ENCODE data around the gene PACRG. TPM values are rescaled to one million over a fixed set of nuclear protein-coding genes. Genes with fewer than 3 reads are reported as not detected.

Gene PACRG
- total RNA-seq, 5 donors from 2014 or later (not counting 1 experiment from before 2014, with no cell fraction given): 0.20 to 3.0 (median 1.2) TPM; not detected in 1

- no peaks in the 10 kb centered on the region for H3K9me3 ChIP-seq
- Mint-ChIP-seq H3K4me1 (no peaks in the 10 kb centered on the region), H3K27ac (no peak overlapping the region), H3K4me3 (no peak overlapping the region), H3K27me3 (no peaks in the 10 kb centered on the region), H3K9me3 (peaks cover 7 to 11% (median 8%) of the 10 kb centered on the region in 3 donors), H3K36me3 (no peaks in the 10 kb centered on the region)
- no peak overlapping the region for H3K4me3 ChIP-seq (ENCODE audit: control insufficient read depth in 1 of 2, extremely low read depth in 1 of 2, low read length in 1 of 2)
- no peaks in the 10 kb centered on the region for H3K27me3 ChIP-seq (replicated peaks in 1 of 2; ENCODE audit: control insufficient read depth in 2 of 2, extremely low read depth in 1 of 2, insufficient read depth in 2 of 2, low read length in 1 of 2)
- CTCF ChIA-PET: no interaction called here
- H3K27ac ChIP-seq (ENCODE audit: low read length): no peak overlapping the region
- WGBS (ENCODE audit: insufficient coverage): 60% methylated on average over 1 of the region's 4 CpGs
- DNase-seq: no peak
- no peaks in the 10 kb centered on the region for H3K36me3 ChIP-seq (ENCODE audit: control insufficient read depth in 2 of 2, extremely low read depth in 1 of 2, insufficient read depth in 1 of 2, low read length in 1 of 2)
- ATAC-seq (replicated peaks in 1 of 4): no peak
- no peaks in the 10 kb centered on the region for H3K4me1 ChIP-seq (ENCODE audit: control insufficient read depth in 1 of 2, extremely low read depth in 1 of 2, insufficient read depth in 2 of 2, low read length in 2 of 2)
- POLR2A ChIA-PET: no interaction called here
Observed at GRCh38 chr6:162951164-162951743, 223.5 kb downstream of the PACRG start.

GRCh38 chr6:162952423-162952822 lies 224.6 kb downstream of the PACRG start:
- Histone ChIP-seq H3K4me1 (ENCODE audit: control insufficient read depth in 1 of 2, extremely low read depth in 1 of 2, insufficient read depth in 2 of 2, low read length in 2 of 2) (no peaks in the 10 kb centered on the region), H3K9me3 (no peaks in the 10 kb centered on the region), H3K4me3 (ENCODE audit: control insufficient read depth in 1 of 2, extremely low read depth in 1 of 2, low read length in 1 of 2) (no peak overlapping the region), H3K36me3 (ENCODE audit: control insufficient read depth in 2 of 2, extremely low read depth in 1 of 2, insufficient read depth in 1 of 2, low read length in 1 of 2) (no peaks in the 10 kb centered on the region), H3K27me3 (replicated peaks in 1 of 2; ENCODE audit: control insufficient read depth in 2 of 2, extremely low read depth in 1 of 2, insufficient read depth in 2 of 2, low read length in 1 of 2) (no peaks in the 10 kb centered on the region), H3K27ac (ENCODE audit: low read length) (no peak overlapping the region)
- ATAC-seq (replicated peaks in 1 of 4) (no peak), DNase-seq (no peak)
- WGBS (ENCODE audit: insufficient coverage): 100% methylated on average over 1 of the region's 4 CpGs
- Mint-ChIP-seq H3K27ac (no peak overlapping the region), H3K4me3 (no peak overlapping the region), H3K4me1 (no peaks in the 10 kb centered on the region), H3K36me3 (no peaks in the 10 kb centered on the region), H3K9me3 (peaks cover 0 to 6% (median 3%) of the 10 kb centered on the region in 3 donors), H3K27me3 (no peaks in the 10 kb centered on the region)
- ChIA-PET POLR2A (no interaction called here), CTCF (no interaction called here)

GRCh38 chr6:162957062-162957461 lies 229.3 kb downstream of the PACRG start:
- ChIA-PET CTCF (no interaction called here), POLR2A (no interaction called here)
- ATAC-seq (replicated peaks in 1 of 4) (no peak), DNase-seq (no peak)
- peaks cover 6 to 14% (median 10%) of the 10 kb centered on the region in 3 donors for H3K9me3 Mint-ChIP-seq
- WGBS (ENCODE audit: insufficient coverage): 83% methylated on average over 1 of the region's 3 CpGs
- H3K4me3 Mint-ChIP-seq: no peak overlapping the region
- no peak overlapping the region for H3K4me3 ChIP-seq (ENCODE audit: control insufficient read depth in 1 of 2, extremely low read depth in 1 of 2, low read length in 1 of 2)
- H3K36me3 ChIP-seq (ENCODE audit: control insufficient read depth in 2 of 2, extremely low read depth in 1 of 2, insufficient read depth in 1 of 2, low read length in 1 of 2): no peaks in the 10 kb centered on the region
- H3K27ac Mint-ChIP-seq: no peak overlapping the region
- H3K27me3 ChIP-seq (replicated peaks in 1 of 2; ENCODE audit: control insufficient read depth in 2 of 2, extremely low read depth in 1 of 2, insufficient read depth in 2 of 2, low read length in 1 of 2): no peaks in the 10 kb centered on the region
- no peak overlapping the region for H3K27ac ChIP-seq (ENCODE audit: low read length)
- no peaks in the 10 kb centered on the region for H3K27me3 Mint-ChIP-seq
- H3K4me1 ChIP-seq (ENCODE audit: control insufficient read depth in 1 of 2, extremely low read depth in 1 of 2, insufficient read depth in 2 of 2, low read length in 2 of 2): no peaks in the 10 kb centered on the region
- no peaks in the 10 kb centered on the region for H3K4me1 Mint-ChIP-seq
- H3K36me3 Mint-ChIP-seq: no peaks in the 10 kb centered on the region
- no peaks in the 10 kb centered on the region for H3K9me3 ChIP-seq

GRCh38 chr6:162960679-162961457 lies 233.1 kb downstream of the PACRG start:
- H3K9me3 ChIP-seq: no peaks in the 10 kb centered on the region
- H3K36me3 ChIP-seq (ENCODE audit: control insufficient read depth in 2 of 2, extremely low read depth in 1 of 2, insufficient read depth in 1 of 2, low read length in 1 of 2): no peaks in the 10 kb centered on the region
- H3K4me1 Mint-ChIP-seq: no peaks in the 10 kb centered on the region
- ATAC-seq (replicated peaks in 1 of 4): no peak
- ChIA-PET CTCF (no interaction called here), POLR2A (no interaction called here)
- H3K4me1 ChIP-seq (ENCODE audit: control insufficient read depth in 1 of 2, extremely low read depth in 1 of 2, insufficient read depth in 2 of 2, low read length in 2 of 2): no peaks in the 10 kb centered on the region
- WGBS (ENCODE audit: insufficient coverage): no CpG with 5 or more reads among the region's 3 CpGs
- no peaks in the 10 kb centered on the region for H3K36me3 Mint-ChIP-seq
- no peak overlapping the region for H3K4me3 Mint-ChIP-seq
- peaks cover 4 to 29% (median 22%) of the 10 kb centered on the region in 3 donors for H3K9me3 Mint-ChIP-seq
- H3K27ac Mint-ChIP-seq: no peak overlapping the region
- DNase-seq: no peak
- no peak overlapping the region for H3K4me3 ChIP-seq (ENCODE audit: control insufficient read depth in 1 of 2, extremely low read depth in 1 of 2, low read length in 1 of 2)
- no peaks in the 10 kb centered on the region for H3K27me3 Mint-ChIP-seq
- no peak overlapping the region for H3K27ac ChIP-seq (ENCODE audit: low read length)
- H3K27me3 ChIP-seq (replicated peaks in 1 of 2; ENCODE audit: control insufficient read depth in 2 of 2, extremely low read depth in 1 of 2, insufficient read depth in 2 of 2, low read length in 1 of 2): no peaks in the 10 kb centered on the region

- H3K27me3 Mint-ChIP-seq: no peaks in the 10 kb centered on the region
- H3K36me3 ChIP-seq (ENCODE audit: control insufficient read depth in 2 of 2, extremely low read depth in 1 of 2, insufficient read depth in 1 of 2, low read length in 1 of 2): no peaks in the 10 kb centered on the region
- no peak overlapping the region for H3K27ac ChIP-seq (ENCODE audit: low read length)
- no peak overlapping the region for H3K4me3 ChIP-seq (ENCODE audit: control insufficient read depth in 1 of 2, extremely low read depth in 1 of 2, low read length in 1 of 2)
- no peaks in the 10 kb centered on the region for H3K4me1 ChIP-seq (ENCODE audit: control insufficient read depth in 1 of 2, extremely low read depth in 1 of 2, insufficient read depth in 2 of 2, low read length in 2 of 2)
- no peak overlapping the region for H3K4me3 Mint-ChIP-seq
- H3K9me3 ChIP-seq: no peaks in the 10 kb centered on the region
- ATAC-seq (replicated peaks in 1 of 4) (no peak), DNase-seq (no peak)
- no peak overlapping the region for H3K27ac Mint-ChIP-seq
- no peaks in the 10 kb centered on the region for H3K4me1 Mint-ChIP-seq
- POLR2A ChIA-PET: no interaction called here
- no peaks in the 10 kb centered on the region for H3K36me3 Mint-ChIP-seq
- H3K9me3 Mint-ChIP-seq: peaks cover 0 to 30% (median 23%) of the 10 kb centered on the region in 3 donors
- CTCF ChIA-PET: no interaction called here
- no peaks in the 10 kb centered on the region for H3K27me3 ChIP-seq (replicated peaks in 1 of 2; ENCODE audit: control insufficient read depth in 2 of 2, extremely low read depth in 1 of 2, insufficient read depth in 2 of 2, low read length in 1 of 2)
Observed at GRCh38 chr6:162962093-162962492, 234.3 kb downstream of the PACRG start.

GRCh38 chr6:162963861-162964260 lies 236.1 kb downstream of the PACRG start:
- H3K4me1 Mint-ChIP-seq: no peaks in the 10 kb centered on the region
- peaks cover 0 to 30% (median 23%) of the 10 kb centered on the region in 3 donors for H3K9me3 Mint-ChIP-seq
- Histone ChIP-seq H3K27ac (ENCODE audit: low read length) (no peak overlapping the region), H3K4me3 (ENCODE audit: control insufficient read depth in 1 of 2, extremely low read depth in 1 of 2, low read length in 1 of 2) (no peak overlapping the region), H3K9me3 (no peaks in the 10 kb centered on the region), H3K4me1 (ENCODE audit: control insufficient read depth in 1 of 2, extremely low read depth in 1 of 2, insufficient read depth in 2 of 2, low read length in 2 of 2) (no peaks in the 10 kb centered on the region), H3K36me3 (ENCODE audit: control insufficient read depth in 2 of 2, extremely low read depth in 1 of 2, insufficient read depth in 1 of 2, low read length in 1 of 2) (no peaks in the 10 kb centered on the region), H3K27me3 (replicated peaks in 1 of 2; ENCODE audit: control insufficient read depth in 2 of 2, extremely low read depth in 1 of 2, insufficient read depth in 2 of 2, low read length in 1 of 2) (no peaks in the 10 kb centered on the region)
- ATAC-seq (replicated peaks in 1 of 4) (no peak), DNase-seq (no peak)
- H3K27me3 Mint-ChIP-seq: no peaks in the 10 kb centered on the region
- no peak overlapping the region for H3K4me3 Mint-ChIP-seq
- no CpG with 5 or more reads among the region's 1 CpG for WGBS (ENCODE audit: insufficient coverage)
- ChIA-PET POLR2A (no interaction called here), CTCF (no interaction called here)
- no peaks in the 10 kb centered on the region for H3K36me3 Mint-ChIP-seq
- H3K27ac Mint-ChIP-seq: no peak overlapping the region
